ENCODE data around the gene DRC7.

- TF ChIP-seq POLR2A (IDR thresholded peaks at IDR 0.05) (no peak), CTCF (IDR thresholded peaks at IDR 0.05) (no peak)
Measured at GRCh38 chr16:57676553-57677085, 18.0 kb upstream of the DRC7 start.
